HUDEP-2 (cell line): ENCODE measurements around the gene PRKCA.
A peak's percentile ranks its signal among the peaks of the same experiment; 100 is the strongest.
"Not testable (repeated sequence)": the region's sequence is repeated elsewhere in the genome, so short reads cannot be mapped to it uniquely, and the experiment has no call there.

ENCODE experiments used
- DNase-seq, 76 experiments: peaks; one replicate each; lab custom pipeline; 2025; ENCODE audit not compliant: unreplicated experiment in 76 of 76; lab: John Stamatoyannopoulos, UW

PRKCA gene

DNA sequence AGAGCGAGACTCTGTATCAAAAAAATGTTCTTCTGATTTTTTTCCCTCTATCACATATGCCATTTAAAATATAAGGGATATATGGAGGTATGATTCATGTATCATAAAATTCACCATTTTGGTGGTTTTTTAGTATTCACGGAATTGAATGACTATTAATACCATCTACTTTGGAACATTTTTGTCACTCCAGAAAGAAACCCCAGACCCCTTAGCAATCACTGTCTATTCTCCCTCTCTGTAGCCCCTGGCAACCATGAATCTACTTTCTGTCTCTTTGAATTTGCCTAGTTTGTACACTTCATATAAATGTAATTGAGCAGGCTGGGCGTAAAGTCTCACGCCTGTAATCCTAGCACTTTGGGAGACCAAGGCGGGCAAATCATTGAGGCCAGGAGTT is 75.9 kb downstream of the PRKCA start:
- no peak for DNase-seq

- DNase-seq, result no peak
Observed at GRCh38 chr17:66379544-66379943, 77.1 kb downstream of the PRKCA start.

DNA sequence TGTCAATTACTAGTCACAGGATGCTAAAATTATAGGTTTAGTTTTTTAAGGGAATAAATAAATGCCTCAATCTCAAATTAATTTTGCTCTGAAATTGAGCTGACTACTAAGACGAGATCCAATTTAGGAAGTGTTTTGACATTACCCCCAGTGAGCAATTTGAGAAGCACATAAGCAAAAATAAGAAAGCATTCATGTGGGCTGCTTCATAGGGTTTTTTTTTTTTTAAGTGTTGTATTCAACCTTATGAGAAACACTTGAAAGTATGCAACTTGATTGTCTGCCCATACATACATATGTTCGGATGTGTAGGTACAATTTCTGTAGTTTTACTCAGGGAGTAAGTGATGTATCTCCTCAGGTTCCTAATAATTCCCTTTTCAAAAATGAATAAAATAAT is 77.6 kb downstream of the PRKCA start:
- no peak for DNase-seq

GRCh38 chr17:66381701-66382362 is 79.4 kb downstream of the PRKCA start:
- no peak for DNase-seq

DNA sequence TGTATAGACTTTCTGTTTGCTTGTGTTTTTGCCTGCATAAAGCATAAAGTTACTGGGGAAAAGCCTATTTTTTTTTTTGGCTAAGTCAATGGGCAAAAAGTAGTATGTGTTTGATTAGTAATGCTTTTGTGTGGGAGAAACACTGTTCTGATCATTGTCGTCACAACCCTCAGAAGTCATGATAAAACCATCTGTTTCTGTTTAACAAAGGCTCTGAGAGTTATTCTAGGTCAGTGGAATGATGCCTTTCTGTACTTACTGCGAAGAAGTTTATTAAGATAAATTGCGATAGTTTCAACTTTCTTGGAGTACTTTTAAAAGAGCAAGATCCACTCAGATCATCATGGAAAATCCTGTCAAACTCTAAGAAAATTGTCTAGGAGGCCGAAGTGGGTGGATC is 80.9 kb downstream of the PRKCA start:
- no peak for DNase-seq

DNA sequence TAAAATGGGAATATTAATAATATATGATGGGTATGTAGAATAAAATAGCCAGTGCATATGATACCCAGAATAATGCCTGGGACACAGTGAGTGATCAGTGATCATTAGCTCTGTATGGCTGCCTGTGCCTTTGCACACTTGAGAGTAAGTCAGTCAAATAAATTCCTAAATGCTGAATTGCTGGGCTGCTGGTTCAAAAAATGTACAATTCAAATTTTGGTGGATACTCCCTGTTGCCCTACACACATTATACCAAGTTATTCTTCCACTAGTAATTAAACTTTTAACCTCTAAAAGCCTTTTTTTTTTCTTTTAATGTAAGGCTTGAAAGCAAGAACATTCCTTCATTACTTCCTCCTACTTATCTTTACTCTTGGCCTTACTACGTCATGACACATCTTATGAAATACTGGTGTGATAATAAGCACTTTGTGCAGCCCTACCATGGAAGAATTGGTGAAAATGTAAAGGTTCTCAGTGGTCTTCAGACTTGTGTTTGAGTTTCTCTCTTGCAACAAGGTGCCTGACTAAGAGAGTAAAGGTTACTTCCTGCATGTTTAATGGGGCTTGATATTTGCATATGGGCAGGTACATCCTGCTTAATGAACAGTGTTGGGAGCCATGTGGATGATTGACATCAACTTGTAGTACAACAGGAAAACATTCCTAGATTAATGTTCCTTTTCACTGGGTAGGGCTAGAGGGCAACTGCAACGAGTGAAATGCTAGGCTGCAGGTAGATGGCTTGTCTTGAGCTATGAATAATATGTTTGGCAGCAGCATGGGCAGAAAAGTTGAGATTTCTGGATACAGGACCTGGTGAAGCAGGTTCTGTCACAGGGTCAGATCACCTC is 84.3 kb downstream of the PRKCA start:
- DNase-seq, result no peak

GRCh38 chr17:66387392-66387981 is 85.1 kb downstream of the PRKCA start:
- DNase-seq, result no peak

DNA sequence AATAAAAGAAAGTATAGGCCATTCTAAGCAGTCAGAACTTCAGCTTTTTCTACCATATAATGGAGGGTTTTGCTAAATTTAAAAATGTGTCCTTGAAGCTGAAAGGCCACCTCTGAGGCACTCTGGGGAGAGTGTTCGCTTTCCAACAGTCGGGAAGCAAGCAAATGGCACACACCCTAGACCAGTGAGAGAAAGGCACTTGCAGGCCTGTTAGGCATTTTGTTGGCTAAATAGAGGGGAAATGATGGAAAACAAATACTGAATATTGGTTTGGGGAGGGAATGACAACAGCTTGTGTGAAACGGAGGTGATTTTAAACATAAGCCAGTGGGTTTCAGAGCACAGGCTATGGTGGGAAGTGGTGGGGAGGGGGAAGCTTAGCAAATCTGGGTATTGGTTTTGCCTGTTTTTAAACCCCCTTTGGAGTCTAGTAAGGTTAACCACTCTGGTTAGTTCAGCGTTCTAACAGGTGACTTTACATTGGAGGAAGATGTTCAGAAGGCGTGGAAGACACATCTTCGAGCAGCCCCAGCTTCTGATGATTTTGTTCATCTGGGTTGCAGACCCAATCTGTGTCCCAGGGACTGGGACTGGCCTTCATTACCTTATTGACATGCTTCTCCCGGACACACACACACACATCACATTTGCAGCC is 90.5 kb downstream of the PRKCA start:
- no peak for DNase-seq

- no peak for DNase-seq
Observed at GRCh38 chr17:66395961-66396360, 93.5 kb downstream of the PRKCA start.

- DNase-seq, result no peak
Observed at GRCh38 chr17:66397486-66397885, 95.1 kb downstream of the PRKCA start.

DNA sequence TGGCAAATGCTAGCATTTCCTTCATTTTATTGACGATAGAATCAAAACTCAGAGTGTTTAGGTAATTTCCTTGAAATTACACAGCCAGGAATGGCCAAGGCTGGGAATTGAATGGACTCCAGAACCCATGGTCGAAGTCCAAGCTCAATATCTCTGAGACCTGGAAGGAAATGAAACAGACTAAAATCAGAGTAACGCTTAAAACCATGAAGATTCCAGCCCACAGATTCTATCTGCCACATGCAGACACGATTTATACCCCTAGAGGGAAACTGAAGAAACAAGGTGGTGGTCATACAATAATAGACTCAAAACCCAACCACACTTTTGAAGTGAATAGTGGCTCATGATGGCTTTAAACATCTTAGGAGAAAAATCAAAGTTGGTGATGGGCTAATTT is 95.6 kb downstream of the PRKCA start:
- DNase-seq, result no peak

DNA sequence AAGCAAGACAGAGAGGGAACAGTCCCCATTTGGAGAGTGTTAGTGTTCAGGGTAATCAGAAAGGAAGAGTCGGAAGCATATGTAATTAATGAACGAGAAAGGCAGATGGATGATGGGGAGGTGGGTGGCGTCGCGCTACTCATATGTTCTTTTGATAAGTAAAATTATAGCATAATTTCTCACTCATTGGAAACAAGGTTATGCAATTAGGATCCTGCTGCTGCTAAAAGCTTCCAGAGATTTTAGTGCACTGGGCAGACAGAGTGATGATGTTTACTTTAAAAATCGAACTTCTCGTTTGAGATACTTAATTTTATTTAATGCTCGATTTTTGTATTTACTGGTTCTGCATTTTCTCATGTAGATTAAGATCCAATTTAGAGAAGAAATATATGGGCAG is 96.2 kb downstream of the PRKCA start:
- DNase-seq, result no peak

GRCh38 chr17:66399441-66399840 is 97.0 kb downstream of the PRKCA start:
- no peak for DNase-seq

- DNase-seq, result not testable (repeated sequence)
Observed at GRCh38 chr17:66400041-66400688, 97.8 kb downstream of the PRKCA start.

- no peak for DNase-seq
Observed at GRCh38 chr17:66400698-66401097, 98.3 kb downstream of the PRKCA start.

DNA sequence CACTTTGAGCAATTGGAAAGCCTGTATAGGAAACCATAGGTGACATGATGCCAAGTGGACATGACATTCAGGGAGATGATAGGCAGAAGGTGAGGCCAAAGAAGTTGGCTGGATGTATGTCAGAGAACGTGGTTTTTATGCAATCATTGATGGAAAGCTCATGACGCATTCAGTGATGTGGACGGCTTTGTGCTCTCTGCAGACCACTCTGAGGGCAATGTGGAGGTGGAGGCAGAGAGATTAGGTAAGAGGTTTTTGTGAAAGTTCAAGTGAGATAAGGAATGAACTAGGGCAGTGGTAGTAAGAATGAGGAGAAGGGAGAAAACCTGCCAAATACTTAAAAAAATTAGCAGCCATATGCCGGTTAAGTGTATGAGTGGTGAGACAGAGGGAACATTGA is 99.0 kb downstream of the PRKCA start:
- peak in 6 of 76 experiments; percentile 5 to 47 (median 32) for DNase-seq

- DNase-seq, result no peak
Observed at GRCh38 chr17:66403846-66404556, 101.6 kb downstream of the PRKCA start.

GRCh38 chr17:66405836-66406677 is 103.6 kb downstream of the PRKCA start:
- DNase-seq, result no peak
